K562 (cell line): ENCODE results near the gene BCAR3. TPM values are rescaled to one million over a fixed set of nuclear protein-coding genes. Genes with fewer than 3 reads are reported as not detected.

Source experiments
- ATAC-seq: fragments of 200-7000 bp; cut with Tn5 transposase; 3 replicates; pipeline ENCODE4 v1.9.1; 2020; ENCODE audit warnings: moderate library complexity
- BruUV-seq: library from RNA; stranded (reverse); fragments of 400-500 nt; replicated peaks from 2 replicates; lab custom pipeline; 2021; lab: Mats Ljungman, UMichigan
- CTCF ChIA-PET: fragments of 300-600 bp; formaldehyde crosslinking; extraction: SDS; loops from one replicate; lab custom pipeline; 2021; ENCODE audit warnings: low intra/inter-chr PET ratio; lab: Yijun Ruan, JAX
- POLR2A ChIA-PET: fragments of 300-600, 350-650 bp; sonication (Branson Sonifier 250); formaldehyde crosslinking; extraction: SDS; loops from one replicate; lab custom pipeline; 2021; ENCODE audit warnings: antibody characterized with exemption, inconsistent platforms; lab: Yijun Ruan, JAX
- DNase-seq, 4 experiments: peaks; one replicate each; pipeline versions ENCODE4 v3.0.0 to v3.0.0-alpha.2; 2011 to 2018; ENCODE audit warnings: low spot score in 3 of 4, mixed read lengths in 3 of 4; ENCODE audit errors: extremely low read depth in 1 of 4
- FAIRE-seq: peaks from 2 replicates; lab custom pipeline; 2011; peaks lifted over from hg19 to GRCh38; lab: Jason Lieb, UNC
- H2AFZ ChIP-seq: 2 replicates; pipeline ENCODE4 v1.6.0; 2011; ENCODE audit warnings: low read depth, low read length, control low read depth, inconsistent platforms
- H3K27ac ChIP-seq: fragments of 200-600 bp; 3 replicates; pipeline ENCODE4 v1.8.0; 2011; ENCODE audit warnings: low read depth, mild to moderate bottlenecking, control low read depth, inconsistent platforms, low read length, moderate library complexity, mixed read lengths; ENCODE audit errors: extremely low read depth
- H3K27me3 ChIP-seq, 2 experiments: fragments of 300-600 bp in 1 of 2; 2 replicates in 1 of 2; 3 replicates in 1 of 2; pipeline versions ENCODE4 v1.6.0 to v1.8.0; 2011; ENCODE audit warnings: inconsistent platforms in 2 of 2, low read length in 2 of 2, mild to moderate bottlenecking in 1 of 2, mixed read lengths in 1 of 2, moderate library complexity in 1 of 2; ENCODE audit not compliant: control insufficient read depth in 2 of 2, insufficient read depth in 2 of 2
- H3K36me3 ChIP-seq: fragments of 300-600 bp; 3 replicates; pipeline ENCODE4 v1.8.0; 2011; ENCODE audit warnings: mild to moderate bottlenecking, low read length, inconsistent platforms; ENCODE audit not compliant: control insufficient read depth, insufficient read depth
- H3K4me1 ChIP-seq, 2 experiments: fragments of 200-600 bp in 1 of 2; replicated peaks in 1 of 2; 2 replicates in 1 of 2; 3 replicates in 1 of 2; pipeline versions ENCODE4 v1.5.1 to v1.8.0; 2011; ENCODE audit warnings: inconsistent platforms in 2 of 2, low read length in 2 of 2, mild to moderate bottlenecking in 1 of 2, mixed read lengths in 1 of 2, moderate library complexity in 1 of 2; ENCODE audit not compliant: control insufficient read depth in 2 of 2, insufficient read depth in 2 of 2
- H3K4me2 ChIP-seq: 2 replicates; pipeline ENCODE4 v1.6.1; 2011; ENCODE audit warnings: low read length, control low read depth, inconsistent platforms, mixed read lengths; ENCODE audit not compliant: insufficient read depth
- H3K4me3 ChIP-seq: fragments of 200-600 bp; sonication (generic), shearing (Covaris generic); 2 replicates; pipeline ENCODE4 v1.5.1; 2016; ENCODE audit warnings: control low read depth, inconsistent platforms
- H3K79me2 ChIP-seq: fragments of 200-600 bp; 3 replicates; pipeline ENCODE4 v1.8.0; 2011; ENCODE audit warnings: low read length, inconsistent platforms; ENCODE audit not compliant: control insufficient read depth, insufficient read depth
- H3K9ac ChIP-seq, 2 experiments: 2 replicates each; pipeline versions ENCODE4 v1.6.0 to v1.6.1; 2011; ENCODE audit warnings: low read depth in 2 of 2, low read length in 2 of 2, control low read depth in 1 of 2, inconsistent platforms in 1 of 2, mild to moderate bottlenecking in 1 of 2, mixed read lengths in 1 of 2; ENCODE audit not compliant: insufficient read depth in 1 of 2
- H3K9me1 ChIP-seq: one replicate; pipeline ENCODE4 v1.6.0; 2011; ENCODE audit warnings: inconsistent platforms, mild to moderate bottlenecking, low read length, moderate library complexity; ENCODE audit not compliant: control insufficient read depth, insufficient read depth
- H3K9me3 ChIP-seq: replicated peaks from 2 replicates; pipeline ENCODE4 v1.5.1; 2011; ENCODE audit warnings: low read depth, low read length, inconsistent platforms; ENCODE audit not compliant: control insufficient read depth, insufficient read depth
- H4K20me1 ChIP-seq: replicated peaks from 2 replicates; pipeline ENCODE4 v1.6.1; 2011; ENCODE audit warnings: low read length, inconsistent platforms, mixed read lengths; ENCODE audit not compliant: control insufficient read depth, insufficient read depth
- KHSRP ChIP-seq: fragments of 450-650 bp; IDR thresholded peaks from 2 replicates; pipeline ENCODE4 v1.6.1; 2017
- RAD21 ChIP-seq, 2 experiments: fragments of 250-450 bp in 1 of 2; fragments of 450-650 bp in 1 of 2; sonication (Bioruptor Pico) in 1 of 2; formaldehyde crosslinking in 1 of 2; IDR thresholded peaks in 1 of 2; conservative IDR thresholded peaks in 1 of 2; 2 replicates each; pipeline versions ENCODE4 v1.4.0 to v1.8.0; 2020 to 2022; ENCODE audit warnings: mild to moderate bottlenecking in 2 of 2, moderate library complexity in 1 of 2
- YY1 ChIP-seq, 3 experiments: IDR thresholded peaks; 2 replicates each; pipeline ENCODE4 v1.6.1; 2011; ENCODE audit warnings: low read length in 2 of 3, mild to moderate bottlenecking in 2 of 3, moderate library complexity in 2 of 3, borderline replicate concordance in 1 of 3, control low read depth in 1 of 3, low read depth in 1 of 3; ENCODE audit not compliant: insufficient read depth in 3 of 3, insufficient replicate concordance in 2 of 3, control insufficient read depth in 1 of 3, insufficient read length in 1 of 3; ENCODE audit errors: extremely low read depth in 1 of 3
- ZKSCAN1 ChIP-seq: fragments of 150-350 bp; IDR thresholded peaks from 2 replicates; pipeline ENCODE4 v1.6.1; 2016; ENCODE audit warnings: low read depth, low read length
- ZNF699 ChIP-seq: fragments of 250-450 bp; sonication (Bioruptor Pico); IDR thresholded peaks from 2 replicates; pipeline ENCODE4 v1.8.0; 2021; ENCODE audit warnings: mild to moderate bottlenecking, moderate library complexity; ENCODE audit not compliant: insufficient replicate concordance
- WGBS: fragments of 100-300 bp; shearing (Covaris generic); methylation state at CpG from one replicate; pipeline ENCODE4 v1.1.6; 2016; ENCODE audit warnings: low coverage, mixed read lengths; ENCODE audit not compliant: insufficient coverage; ENCODE audit errors: missing lambda C conversion rate; 5-methylcytosine and 5-hydroxymethylcytosine counted together
- in situ Hi-C: fragments of 300-500 bp; cut with MboI; formaldehyde crosslinking; loops from 4 replicates; pipeline ENCODE4 v1.15.0; 2018; ENCODE audit warnings: inconsistent platforms, mixed read lengths
- intact Hi-C: fragments of 100-400 bp; cut with micrococcal nuclease; formaldehyde crosslinking; loops from 2 replicates; pipeline ENCODE4 v1.14.2; 2022
- polyA plus RNA-seq, 8 experiments: library from polyadenylated mRNA; depleted of rRNA in 4 of 8; stranded (reverse) in 5 of 8; unstranded in 3 of 8; fragments of >200 nt; fragmentation: Nextera tagmentation in 2 of 8; fragmentation: Illumina TruSeq in 1 of 8; extraction: Ambion mirVana in 2 of 8; extraction: Trizol in 1 of 8; gene quantifications; 2 replicates each; pipeline versions ENCODE4 v1.2.1 to v1.2.3, GENCODE V29; 2011 to 2014; ENCODE audit warnings: inconsistent platforms in 1 of 8, missing spikeins in 1 of 8
- total RNA-seq, 7 experiments: library from RNA; depleted of rRNA in 6 of 7; stranded (reverse); fragments of >200 nt in 6 of 7; fragmentation: Illumina TruSeq in 2 of 7; extraction: Trizol in 2 of 7; gene quantifications; 2 replicates each; pipeline versions ENCODE4 v1.2.1 to v1.2.3, GENCODE V29; 2011 to 2021; ENCODE audit warnings: low replicate concordance in 1 of 7

Gene BCAR3
- total and polyA plus RNA-seq, 9 of the 15 experiments (the other 6 are each of a cell fraction or from before 2014, with no cell fraction given), result 1.8 to 6.3 (median 3.8) TPM

DNA sequence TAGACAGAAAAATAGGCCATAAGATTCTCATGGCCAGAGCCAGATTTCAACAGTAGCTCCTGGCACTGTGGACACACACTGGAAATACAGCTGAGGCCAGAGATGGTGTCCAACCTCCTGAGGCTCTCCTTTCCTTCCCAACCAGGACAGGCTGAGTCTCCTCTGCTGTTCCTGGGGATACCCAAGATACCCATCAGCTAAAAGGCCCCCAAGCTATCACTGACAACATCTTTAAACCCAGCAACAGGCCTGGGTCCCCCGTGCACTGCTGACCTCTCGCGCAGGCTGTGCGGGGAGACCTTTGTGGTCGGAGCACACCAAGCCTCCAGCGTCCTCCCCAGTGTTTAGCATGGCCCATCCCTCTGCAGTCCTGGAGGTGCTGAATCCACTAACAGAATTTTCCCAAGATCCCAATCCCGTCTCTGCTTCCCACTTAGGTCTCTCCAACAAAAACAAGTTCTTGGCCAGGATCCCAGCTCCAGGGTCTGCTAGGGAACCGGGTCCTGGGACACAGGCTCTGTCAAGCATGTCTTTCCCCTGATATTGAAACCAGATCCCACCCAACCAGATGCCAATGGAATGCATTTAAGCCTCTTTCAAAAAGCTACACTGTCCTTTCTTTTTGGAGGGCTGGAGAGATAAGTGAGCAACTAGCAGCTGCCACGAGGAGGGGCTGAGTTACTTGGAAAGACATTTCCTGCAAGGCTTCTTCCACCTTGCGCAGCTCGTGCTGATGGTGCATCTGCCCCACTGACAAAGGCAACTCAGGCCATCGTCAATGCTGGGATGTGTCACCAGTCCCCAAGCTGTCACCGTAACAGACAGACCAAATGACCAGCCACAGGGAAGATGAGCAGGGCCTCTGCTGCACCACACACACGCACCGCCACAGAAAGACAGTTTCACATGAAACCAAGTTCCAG lies 73.2 kb downstream of the BCAR3 start:
- Histone ChIP-seq H3K27me3 (peaks cover 38 to 41% of the 10 kb centered on the region in 2 experiments), H3K4me2 (no peak overlapping the region), H3K9ac (no peak overlapping the region), H2AFZ (no peak overlapping the region), H3K9me3 (no peaks in the 10 kb centered on the region), H3K27ac (no peak overlapping the region), H3K9me1 (no peaks in the 10 kb centered on the region), H3K36me3 (no peaks in the 10 kb centered on the region), H3K4me1 (no peaks in the 10 kb centered on the region), H4K20me1 (peaks cover 2% of the 10 kb centered on the region; the same call in 1 of the 2 replicates), H3K4me3 (no peak overlapping the region), H3K79me2 (no peaks in the 10 kb centered on the region)
- ChIA-PET POLR2A (no interaction called here), CTCF (no interaction called here)
- TF ChIP-seq KHSRP, result no peak
- TF ChIP-seq RAD21 (CRISPR knock-in tag; conservative IDR thresholded peaks at IDR 0.05 in 1 of 2, IDR thresholded peaks at IDR 0.05 in 1 of 2), result peak in 1 of 2 experiments; percentile 15; a peak in 1 of 4 replicates
- DNase-seq, result no peak
- no peak for ATAC-seq
- FAIRE-seq, result no peak
- in situ Hi-C loops, result no loop called here
- WGBS, result 28% methylated on average over 14 of the region's 15 CpGs
- intact Hi-C loops, result no loop called here
- no TSS peak for BruUV-seq

DNA sequence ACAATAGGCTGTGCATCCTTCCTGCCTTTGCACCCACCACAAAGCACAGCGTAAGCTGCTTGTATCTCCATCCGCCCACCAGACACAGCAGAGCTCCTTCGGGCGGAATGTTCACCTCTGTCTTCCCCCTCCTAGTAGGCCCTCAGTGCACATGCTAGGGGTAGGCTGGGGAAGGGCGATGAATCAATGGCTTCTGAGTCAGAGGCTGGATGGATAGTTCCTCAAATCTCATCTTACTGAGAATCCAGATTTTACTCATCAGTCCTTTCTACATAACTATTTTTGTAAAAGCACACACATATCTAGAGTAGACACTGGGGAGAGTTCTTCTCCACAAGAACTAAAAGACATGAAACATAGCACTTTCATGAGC lies 73.8 kb downstream of the BCAR3 start:
- no peak overlapping the region for H3K27ac ChIP-seq
- H3K27me3 ChIP-seq, result peaks cover 42 to 46% of the 10 kb centered on the region in 2 experiments
- no peak overlapping the region for H2AFZ ChIP-seq
- H3K4me1 ChIP-seq, result no peaks in the 10 kb centered on the region
- POLR2A ChIA-PET, result no interaction called here
- H3K9ac ChIP-seq, result no peak overlapping the region
- in situ Hi-C loops (no loop called here), intact Hi-C loops (no loop called here)
- H3K4me3 ChIP-seq, result no peak overlapping the region
- no peaks in the 10 kb centered on the region for H3K9me3 ChIP-seq
- no peaks in the 10 kb centered on the region for H3K9me1 ChIP-seq
- ATAC-seq (no peak), FAIRE-seq (no peak)
- 25% methylated on average over 5 of the region's 5 CpGs for WGBS
- CTCF ChIA-PET, result no interaction called here
- H3K36me3 ChIP-seq, result no peaks in the 10 kb centered on the region
- peaks cover 2% of the 10 kb centered on the region; the same call in 1 of the 2 replicates for H4K20me1 ChIP-seq
- TF ChIP-seq YY1 (IDR thresholded peaks at IDR 0.05; ENCODE audit: borderline replicate concordance in 1 of 3, control insufficient read depth in 1 of 3, extremely low read depth in 1 of 3, insufficient read depth in 3 of 3, insufficient read length in 1 of 3, insufficient replicate concordance in 2 of 3, low read depth in 1 of 3, low read length in 2 of 3), result peak in 1 of 3 experiments; percentile 14
- peak; percentile 56; the same call in 1 of the 2 replicates for TF ChIP-seq ZKSCAN1
- TF ChIP-seq ZNF699, result no peak
- TF ChIP-seq, all 486 proteins: peak for 2
- no peak overlapping the region for H3K4me2 ChIP-seq
- no TSS peak for BruUV-seq
- DNase-seq, result no peak
- H3K79me2 ChIP-seq, result no peaks in the 10 kb centered on the region
